ENCODE results near the gene ZNF548. TPM values are rescaled to one million over a fixed set of nuclear protein-coding genes. Genes with fewer than 3 reads are reported as not detected.

The ZNF548 gene
- total and polyA plus RNA-seq, 2 donors (not counting 1 experiment from before 2014, with no cell fraction given), result 52.5 to 83.8 TPM

- Histone ChIP-seq H3K4me1 (ENCODE audit: control insufficient read depth in 2 of 2, insufficient read depth in 2 of 2, low read length in 2 of 2) (peaks cover 17% of the 10 kb centered on the region in 2 donors), H3K79me2 (ENCODE audit: control insufficient read depth, insufficient read depth, low read length) (peaks cover 58% of the 10 kb centered on the region), H3K4me2 (replicated peaks; ENCODE audit: low read depth, low read length, poor library complexity, severe bottlenecking) (peak overlapping the region; percentile 99), H3K27ac (ENCODE audit: low read length in 2 of 2) (no peak overlapping the region), H4K20me1 (ENCODE audit: control insufficient read depth, insufficient read depth, low read length, poor library complexity, severe bottlenecking) (no peaks in the 10 kb centered on the region), H3K27me3 (replicated peaks in 1 of 4; ENCODE audit: control extremely low read depth in 1 of 4, control insufficient read depth in 3 of 4, insufficient read depth in 4 of 4, low read length in 3 of 4) (no peaks in the 10 kb centered on the region), H3K9ac (ENCODE audit: low read length) (no peak overlapping the region), H3K9me3 (ENCODE audit: control extremely low read depth in 1 of 3, control insufficient read depth in 2 of 3, insufficient read depth in 1 of 3, low read length in 2 of 3) (peaks cover 0 to 10% (median 0%) of the 10 kb centered on the region in 3 donors), H2AFZ (ENCODE audit: insufficient read depth, low read depth, low read length, poor library complexity, severe bottlenecking) (no peak overlapping the region), H3K4me3 (ENCODE audit: control extremely low read depth in 1 of 5, extremely low read depth in 1 of 5, insufficient read depth in 1 of 5, low read depth in 2 of 5, low read length in 4 of 5) (no peak overlapping the region), H3K36me3 (replicated peaks in 1 of 2; ENCODE audit: control extremely low read depth in 1 of 2, control insufficient read depth in 1 of 2, extremely low read depth in 1 of 2, insufficient read depth in 2 of 2, low read length in 1 of 2) (peaks cover 4 to 6% of the 10 kb centered on the region in 2 experiments)
- intact Hi-C loops (cut with micrococcal nuclease), result loop anchor here (5.0 to 10.0 kb wide), 2 partner anchors 378 to 1044 kb away; partner anchors contain the start of genes ZNF552 and ZNF582
- ChIA-PET POLR2A (no interaction called here), CTCF (no interaction called here)
- no peak for DNase-seq
- H3K4me3 Mint-ChIP-seq, result peak overlapping the region; percentile 99
- TF ChIP-seq CTCF (IDR thresholded peaks at IDR 0.05), result no peak
- TF ChIP-seq EZH2 (IDR thresholded peaks at IDR 0.05; ENCODE audit: borderline replicate concordance, insufficient read depth, low read depth, low read length, poor library complexity, severe bottlenecking), result no peak
- H3K9me3 Mint-ChIP-seq (ENCODE audit: insufficient read depth), result no peaks in the 10 kb centered on the region
- peaks cover 30% of the 10 kb centered on the region for H3K4me1 Mint-ChIP-seq
- no peak for ATAC-seq (ENCODE audit: low read depth)
- no peaks in the 10 kb centered on the region for H3K27me3 Mint-ChIP-seq
- WGBS (ENCODE audit: insufficient coverage), result no CpG with 5 or more reads among the region's 1 CpG
- H3K27ac Mint-ChIP-seq, result no peak overlapping the region
Measured at GRCh38 chr19:57436417-57436816, 46.8 kb downstream of the ZNF548 start.

- POLR2A ChIA-PET, result no interaction called here
Measured at GRCh38 chr19:57437931-57438330, 48.3 kb downstream of the ZNF548 start.

More at GRCh38 chr19:57437931-57438330, 48.3 kb downstream of the ZNF548 start:
- H3K4me3 ChIP-seq (ENCODE audit: control extremely low read depth in 1 of 5, extremely low read depth in 1 of 5, insufficient read depth in 1 of 5, low read depth in 2 of 5, low read length in 4 of 5), result no peak overlapping the region
- H4K20me1 ChIP-seq (ENCODE audit: control insufficient read depth, insufficient read depth, low read length, poor library complexity, severe bottlenecking), result no peaks in the 10 kb centered on the region
- H3K9ac ChIP-seq (ENCODE audit: low read length), result no peak overlapping the region
- no peak overlapping the region for H3K27ac ChIP-seq (ENCODE audit: low read length in 2 of 2)
- peaks cover 71% of the 10 kb centered on the region for H3K79me2 ChIP-seq (ENCODE audit: control insufficient read depth, insufficient read depth, low read length)
- 96% methylated on average over 3 of the region's 4 CpGs for WGBS (ENCODE audit: insufficient coverage)
- H3K9me3 Mint-ChIP-seq (ENCODE audit: insufficient read depth), result no peaks in the 10 kb centered on the region
- TF ChIP-seq EZH2 (IDR thresholded peaks at IDR 0.05; ENCODE audit: borderline replicate concordance, insufficient read depth, low read depth, low read length, poor library complexity, severe bottlenecking) (no peak), CTCF (IDR thresholded peaks at IDR 0.05) (no peak)
- CTCF ChIA-PET, result no interaction called here
- no peak for ATAC-seq (ENCODE audit: low read depth)
- peaks cover 30% of the 10 kb centered on the region for H3K4me1 Mint-ChIP-seq
- no peak overlapping the region for H2AFZ ChIP-seq (ENCODE audit: insufficient read depth, low read depth, low read length, poor library complexity, severe bottlenecking)
- no peak overlapping the region for H3K4me3 Mint-ChIP-seq
- no peaks in the 10 kb centered on the region for H3K27me3 Mint-ChIP-seq
- intact Hi-C loops (cut with micrococcal nuclease), result loop anchor here (5.0 to 10.0 kb wide), 2 partner anchors 377 to 1046 kb away; partner anchors contain the start of genes ZNF552 and ZNF582
- DNase-seq, result no peak
- peaks cover 4 to 9% of the 10 kb centered on the region in 2 experiments for H3K36me3 ChIP-seq (replicated peaks in 1 of 2; ENCODE audit: control extremely low read depth in 1 of 2, control insufficient read depth in 1 of 2, extremely low read depth in 1 of 2, insufficient read depth in 2 of 2, low read length in 1 of 2)
- no peak overlapping the region for H3K4me2 ChIP-seq (replicated peaks; ENCODE audit: low read depth, low read length, poor library complexity, severe bottlenecking)
- no peaks in the 10 kb centered on the region for H3K27me3 ChIP-seq (replicated peaks in 1 of 4; ENCODE audit: control extremely low read depth in 1 of 4, control insufficient read depth in 3 of 4, insufficient read depth in 4 of 4, low read length in 3 of 4)
- H3K9me3 ChIP-seq (ENCODE audit: control extremely low read depth in 1 of 3, control insufficient read depth in 2 of 3, insufficient read depth in 1 of 3, low read length in 2 of 3), result peaks cover 0 to 18% (median 0%) of the 10 kb centered on the region in 3 donors
- H3K4me1 ChIP-seq (ENCODE audit: control insufficient read depth in 2 of 2, insufficient read depth in 2 of 2, low read length in 2 of 2), result peaks cover 17% of the 10 kb centered on the region in 2 donors
- H3K27ac Mint-ChIP-seq, result no peak overlapping the region

Measured in B cell (primary cell).